H1 (cell line): ENCODE measurements around the gene P2RX6. TPM values are rescaled to one million over a fixed set of nuclear protein-coding genes. Genes with fewer than 3 reads are reported as not detected.

Experiments used
- CHD7 ChIP-seq: fragments of 300-600 bp; sonication (generic); IDR thresholded peaks from 2 replicates; pipeline ENCODE4 v1.7.1; 2012; ENCODE audit warnings: low read length, moderate library complexity, mild to moderate bottlenecking, inconsistent platforms; ENCODE audit not compliant: insufficient replicate concordance
- polyA plus RNA-seq, 7 experiments: library from polyadenylated mRNA; depleted of rRNA in 3 of 7; stranded (reverse) in 5 of 7; unstranded in 2 of 7; fragments of >200 nt in 5 of 7; fragments of 200-250 nt in 2 of 7; gene quantifications; 1 replicate in 5 of 7; 2 replicates in 1 of 7; 4 replicates in 1 of 7; pipeline versions ENCODE4 v1.2.1 to v1.2.3, GENCODE V29; 2011 to 2013; ENCODE audit warnings: missing spikeins in 2 of 7, mixed read lengths in 2 of 7
- total RNA-seq: library from RNA; stranded (reverse); fragmentation: NEBNext Ultra II Directional; extraction: Animal tissue kit (Norgen Biotek cat#: 25700); gene quantifications from 2 replicates; pipeline ENCODE4 v1.2.1, GENCODE V29; 2021

The P2RX6 gene
- total and polyA plus RNA-seq, 2 of the 8 experiments (the other 6 are each of a cell fraction or from before 2014, with no cell fraction given) = 0.09 TPM; not detected in 1

GRCh38 chr22:21075516-21076138 lies 60.7 kb downstream of the P2RX6 start (continued):
- TF ChIP-seq CHD7 = no peak
